GM12801 (cell line): ENCODE measurements around the gene RRP12.

ENCODE experiments used
- CTCF ChIP-seq: IDR thresholded peaks from one replicate; pipeline ENCODE4 v1.5.1; 2011; ENCODE audit warnings: control low read depth; ENCODE audit not compliant: insufficient read length; ENCODE audit errors: extremely low read depth

The RRP12 gene

GRCh38 chr10:97404044-97404443 is 2.9 kb upstream of the RRP12 start:
- no peak for TF ChIP-seq CTCF

GRCh38 chr10:97401455-97401919 is 347 bp upstream of the RRP12 start:
- no peak for TF ChIP-seq CTCF

- TF ChIP-seq CTCF: no peak
These were observed 1.1 kb downstream of the RRP12 start for GRCh38 chr10:97399843-97400545.

DNA sequence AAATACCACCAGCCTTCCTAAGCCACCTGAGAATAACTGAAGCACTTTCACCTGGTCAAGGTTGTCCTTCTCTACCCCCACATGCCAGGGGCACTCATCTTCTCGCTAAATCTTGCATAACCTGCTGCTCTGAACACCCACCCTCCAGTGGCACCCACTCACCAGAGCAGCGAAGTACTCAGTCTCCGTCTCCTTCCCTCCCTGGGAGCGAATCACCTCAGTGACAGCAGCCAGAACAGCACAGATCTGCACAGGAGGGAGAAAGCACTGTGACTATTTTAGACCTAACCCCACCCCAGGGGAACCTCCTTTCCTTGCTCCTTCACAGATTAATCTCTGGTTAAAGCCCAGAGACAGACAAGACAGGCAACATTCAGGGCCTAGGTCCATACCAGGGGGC is 5.1 kb downstream of the RRP12 start:
- TF ChIP-seq CTCF: no peak

DNA sequence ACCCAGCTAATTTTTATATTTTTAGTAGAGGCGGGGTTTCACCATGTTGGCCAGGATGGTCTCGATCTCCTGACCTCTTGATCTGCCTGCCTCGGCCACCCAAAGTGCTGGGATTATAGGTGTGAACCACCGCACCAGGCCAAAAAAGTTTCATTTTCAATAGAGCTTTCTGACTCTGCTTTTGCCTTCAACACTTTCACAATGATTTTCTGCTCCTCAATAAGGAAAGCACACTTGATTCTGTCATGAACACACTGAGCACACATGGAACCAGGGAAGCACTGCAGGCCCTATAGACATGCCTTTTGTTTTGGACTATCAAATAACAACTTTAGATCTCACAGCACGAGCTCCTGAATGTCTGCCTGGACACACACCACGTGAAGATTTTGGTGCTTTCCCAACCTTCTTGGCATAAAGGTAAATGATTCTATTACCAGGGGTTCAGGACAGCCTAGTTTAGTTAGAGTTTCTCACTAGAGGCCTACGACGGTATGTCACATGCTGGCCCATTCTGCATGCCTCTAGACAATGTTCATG is 8.0 kb downstream of the RRP12 start:
- no peak for TF ChIP-seq CTCF

DNA sequence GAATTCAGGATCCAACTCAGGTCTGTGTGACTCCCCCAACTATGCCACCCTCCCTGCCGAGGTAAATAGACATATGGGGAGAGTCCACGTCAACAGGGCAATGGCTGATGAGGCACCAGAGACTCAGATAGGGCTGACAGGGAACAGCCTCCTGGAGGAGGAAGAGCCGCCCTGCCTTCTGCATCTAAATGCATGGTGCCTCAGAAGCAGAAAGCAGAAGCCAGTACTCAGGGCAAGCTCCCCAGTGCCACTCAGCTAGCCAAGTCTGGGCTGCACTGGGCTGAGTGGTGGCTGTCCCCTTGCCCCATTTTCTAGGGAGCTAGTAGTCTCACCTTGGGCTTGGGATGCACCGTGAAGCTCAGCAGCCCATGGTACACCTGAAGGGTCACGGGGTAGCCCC is 11.0 kb downstream of the RRP12 start:
- no peak for TF ChIP-seq CTCF

- no peak for TF ChIP-seq CTCF
These were observed 13.0 kb downstream of the RRP12 start for GRCh38 chr10:97388152-97388551.
